Central memory CD4-positive, alpha-beta T cell (primary cell): ENCODE measurements around the gene TICRR.

Source experiments
- DNase-seq: peaks from one replicate; pipeline ENCODE4 v3.0.0; 2022

The TICRR gene

GRCh38 chr15:89656116-89656815, 81.0 kb downstream of the TICRR start:
- no peak for DNase-seq

GRCh38 chr15:89657686-89658200, 82.5 kb downstream of the TICRR start:
- DNase-seq: no peak

GRCh38 chr15:89659295-89659694, 84.0 kb downstream of the TICRR start:
- no peak for DNase-seq

- no peak for DNase-seq
Measured at GRCh38 chr15:89660556-89660955, 85.3 kb downstream of the TICRR start.

GRCh38 chr15:89662893-89663626, 87.8 kb downstream of the TICRR start:
- DNase-seq: no peak

GRCh38 chr15:89664441-89665350, 89.4 kb downstream of the TICRR start:
- DNase-seq: no peak

- DNase-seq: no peak
Measured at GRCh38 chr15:89665449-89666181, 90.3 kb downstream of the TICRR start.

GRCh38 chr15:89666184-89666857, 91.1 kb downstream of the TICRR start:
- DNase-seq: no peak

- no peak for DNase-seq
Measured at GRCh38 chr15:89666858-89667705, 91.8 kb downstream of the TICRR start.

- no peak for DNase-seq
Measured at GRCh38 chr15:89667706-89667960, 92.4 kb downstream of the TICRR start.

GRCh38 chr15:89668171-89668570, 92.9 kb downstream of the TICRR start:
- no peak for DNase-seq

- no peak for DNase-seq
Measured at GRCh38 chr15:89669309-89669865, 94.1 kb downstream of the TICRR start.

GRCh38 chr15:89669941-89670340, 94.7 kb downstream of the TICRR start:
- no peak for DNase-seq

GRCh38 chr15:89670971-89671560, 95.8 kb downstream of the TICRR start:
- no peak for DNase-seq

GRCh38 chr15:89671687-89672086, 96.4 kb downstream of the TICRR start:
- no peak for DNase-seq

GRCh38 chr15:89672221-89673164, 97.2 kb downstream of the TICRR start:
- DNase-seq: no peak

GRCh38 chr15:89673165-89673512, 97.9 kb downstream of the TICRR start:
- no peak for DNase-seq

GRCh38 chr15:89674526-89674925, 99.3 kb downstream of the TICRR start:
- no peak for DNase-seq

GRCh38 chr15:89675606-89676005, 100.3 kb downstream of the TICRR start:
- DNase-seq: no peak
